D721Med (cell line): Measurements from ENCODE around the gene UBXN7.

Experiments used
- DNase-seq: peaks from one replicate; pipeline ENCODE4 v3.0.0; 2011; ENCODE audit warnings: low spot score; ENCODE audit not compliant: insufficient read length
- FAIRE-seq: peaks from 2 replicates; lab custom pipeline; 2011; peaks lifted over from hg19 to GRCh38; lab: Jason Lieb, UNC
- CTCF ChIP-seq: IDR thresholded peaks from 2 replicates; pipeline ENCODE4 v1.5.1; 2012; ENCODE audit warnings: mild to moderate bottlenecking, control low read depth; ENCODE audit not compliant: insufficient read depth; ENCODE audit errors: missing control alignments

UBXN7 gene

GRCh38 chr3:196339044-196339443 is 93.2 kb downstream of the UBXN7 start:
- FAIRE-seq (no peak), DNase-seq (no peak)
- TF ChIP-seq CTCF: no peak

- FAIRE-seq (no peak), DNase-seq (no peak)
- no peak for TF ChIP-seq CTCF
These were observed 95.7 kb downstream of the UBXN7 start for GRCh38 chr3:196336319-196337145.

GRCh38 chr3:196335503-196335948 is 96.7 kb downstream of the UBXN7 start:
- FAIRE-seq: no peak
- TF ChIP-seq CTCF: no peak

GRCh38 chr3:196334982-196335381 is 97.2 kb downstream of the UBXN7 start:
- FAIRE-seq: no peak
- TF ChIP-seq CTCF: no peak
- DNase-seq: no peak

More at GRCh38 chr3:196335503-196335948, 96.7 kb downstream of the UBXN7 start:
- DNase-seq: no peak

- FAIRE-seq: no peak
- DNase-seq: no peak
- TF ChIP-seq CTCF: no peak
These were observed 100.1 kb downstream of the UBXN7 start for GRCh38 chr3:196332168-196332567.

- DNase-seq (no peak), FAIRE-seq (no peak)
- TF ChIP-seq CTCF: no peak
These were observed 104.8 kb downstream of the UBXN7 start for GRCh38 chr3:196327405-196327804.

GRCh38 chr3:196326936-196327335 is 105.3 kb downstream of the UBXN7 start:
- DNase-seq (no peak), FAIRE-seq (no peak)
- no peak for TF ChIP-seq CTCF
